Ishikawa (cell line): ENCODE results near the gene HECTD4.

Source experiments
- CEBPB ChIP-seq: IDR thresholded peaks from 2 replicates; pipeline ENCODE4 v1.6.1; 2012
- CREB1 ChIP-seq: IDR thresholded peaks from 2 replicates; pipeline ENCODE4 v1.6.1; 2012; ENCODE audit warnings: low read depth
- EGR1 ChIP-seq: IDR thresholded peaks from 2 replicates; pipeline ENCODE4 v1.6.1; 2012
- EP300 ChIP-seq: IDR thresholded peaks from 2 replicates; pipeline ENCODE4 v1.6.1; 2012; ENCODE audit warnings: borderline replicate concordance
- FOXM1 ChIP-seq: IDR thresholded peaks from 2 replicates; pipeline ENCODE4 v1.6.1; 2012; ENCODE audit warnings: low read depth, borderline replicate concordance
- MAX ChIP-seq: IDR thresholded peaks from 2 replicates; pipeline ENCODE4 v1.6.1; 2012
- NFIC ChIP-seq: IDR thresholded peaks from 2 replicates; pipeline ENCODE4 v1.6.1; 2012
- RAD21 ChIP-seq: IDR thresholded peaks from 2 replicates; pipeline ENCODE4 v1.6.1; 2012; ENCODE audit warnings: low read depth
- TAF1 ChIP-seq: IDR thresholded peaks from 2 replicates; pipeline ENCODE4 v1.6.1; 2012; ENCODE audit warnings: low read depth, mild to moderate bottlenecking
- TCF12 ChIP-seq: IDR thresholded peaks from 2 replicates; pipeline ENCODE4 v1.6.1; 2012; ENCODE audit warnings: low read depth
- TEAD4 ChIP-seq: IDR thresholded peaks from 2 replicates; pipeline ENCODE4 v1.6.1; 2012
- YY1 ChIP-seq: IDR thresholded peaks from 2 replicates; pipeline ENCODE4 v1.6.1; 2012; ENCODE audit warnings: low read depth
- ZBTB7A ChIP-seq: IDR thresholded peaks from 2 replicates; pipeline ENCODE4 v1.6.1; 2012; ENCODE audit warnings: low read depth
- TF ChIP-seq, protein P1 (sequence below): IDR thresholded peaks from 2 replicates; pipeline ENCODE4 v1.6.1; 2012; ENCODE audit warnings: low read depth, mild to moderate bottlenecking
- TF ChIP-seq, protein P2 (sequence below): IDR thresholded peaks from 2 replicates; pipeline ENCODE4 v1.6.1; 2012

The HECTD4 gene

GRCh38 chr12:112406519-112407488 lies 24.6 kb upstream of the HECTD4 start:
- TF ChIP-seq TEAD4 = no peak
- TF ChIP-seq EGR1 = no peak
- TF ChIP-seq MAX = no peak
- TF ChIP-seq NFIC = no peak
- TF ChIP-seq FOXM1 = no peak
- no peak for TF ChIP-seq TAF1
- TF ChIP-seq EP300 = no peak
- TF ChIP-seq, protein P1, sequence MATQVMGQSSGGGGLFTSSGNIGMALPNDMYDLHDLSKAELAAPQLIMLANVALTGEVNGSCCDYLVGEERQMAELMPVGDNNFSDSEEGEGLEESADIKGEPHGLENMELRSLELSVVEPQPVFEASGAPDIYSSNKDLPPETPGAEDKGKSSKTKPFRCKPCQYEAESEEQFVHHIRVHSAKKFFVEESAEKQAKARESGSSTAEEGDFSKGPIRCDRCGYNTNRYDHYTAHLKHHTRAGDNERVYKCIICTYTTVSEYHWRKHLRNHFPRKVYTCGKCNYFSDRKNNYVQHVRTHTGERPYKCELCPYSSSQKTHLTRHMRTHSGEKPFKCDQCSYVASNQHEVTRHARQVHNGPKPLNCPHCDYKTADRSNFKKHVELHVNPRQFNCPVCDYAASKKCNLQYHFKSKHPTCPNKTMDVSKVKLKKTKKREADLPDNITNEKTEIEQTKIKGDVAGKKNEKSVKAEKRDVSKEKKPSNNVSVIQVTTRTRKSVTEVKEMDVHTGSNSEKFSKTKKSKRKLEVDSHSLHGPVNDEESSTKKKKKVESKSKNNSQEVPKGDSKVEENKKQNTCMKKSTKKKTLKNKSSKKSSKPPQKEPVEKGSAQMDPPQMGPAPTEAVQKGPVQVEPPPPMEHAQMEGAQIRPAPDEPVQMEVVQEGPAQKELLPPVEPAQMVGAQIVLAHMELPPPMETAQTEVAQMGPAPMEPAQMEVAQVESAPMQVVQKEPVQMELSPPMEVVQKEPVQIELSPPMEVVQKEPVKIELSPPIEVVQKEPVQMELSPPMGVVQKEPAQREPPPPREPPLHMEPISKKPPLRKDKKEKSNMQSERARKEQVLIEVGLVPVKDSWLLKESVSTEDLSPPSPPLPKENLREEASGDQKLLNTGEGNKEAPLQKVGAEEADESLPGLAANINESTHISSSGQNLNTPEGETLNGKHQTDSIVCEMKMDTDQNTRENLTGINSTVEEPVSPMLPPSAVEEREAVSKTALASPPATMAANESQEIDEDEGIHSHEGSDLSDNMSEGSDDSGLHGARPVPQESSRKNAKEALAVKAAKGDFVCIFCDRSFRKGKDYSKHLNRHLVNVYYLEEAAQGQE = no peak
- TF ChIP-seq YY1 = no peak
- TF ChIP-seq TCF12 = no peak
- TF ChIP-seq, protein P2, sequence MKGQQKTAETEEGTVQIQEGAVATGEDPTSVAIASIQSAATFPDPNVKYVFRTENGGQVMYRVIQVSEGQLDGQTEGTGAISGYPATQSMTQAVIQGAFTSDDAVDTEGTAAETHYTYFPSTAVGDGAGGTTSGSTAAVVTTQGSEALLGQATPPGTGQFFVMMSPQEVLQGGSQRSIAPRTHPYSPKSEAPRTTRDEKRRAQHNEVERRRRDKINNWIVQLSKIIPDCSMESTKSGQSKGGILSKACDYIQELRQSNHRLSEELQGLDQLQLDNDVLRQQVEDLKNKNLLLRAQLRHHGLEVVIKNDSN = no peak
- no peak for TF ChIP-seq RAD21
- no peak for TF ChIP-seq ZBTB7A
- TF ChIP-seq CEBPB = no peak
- no peak for TF ChIP-seq CREB1

DNA sequence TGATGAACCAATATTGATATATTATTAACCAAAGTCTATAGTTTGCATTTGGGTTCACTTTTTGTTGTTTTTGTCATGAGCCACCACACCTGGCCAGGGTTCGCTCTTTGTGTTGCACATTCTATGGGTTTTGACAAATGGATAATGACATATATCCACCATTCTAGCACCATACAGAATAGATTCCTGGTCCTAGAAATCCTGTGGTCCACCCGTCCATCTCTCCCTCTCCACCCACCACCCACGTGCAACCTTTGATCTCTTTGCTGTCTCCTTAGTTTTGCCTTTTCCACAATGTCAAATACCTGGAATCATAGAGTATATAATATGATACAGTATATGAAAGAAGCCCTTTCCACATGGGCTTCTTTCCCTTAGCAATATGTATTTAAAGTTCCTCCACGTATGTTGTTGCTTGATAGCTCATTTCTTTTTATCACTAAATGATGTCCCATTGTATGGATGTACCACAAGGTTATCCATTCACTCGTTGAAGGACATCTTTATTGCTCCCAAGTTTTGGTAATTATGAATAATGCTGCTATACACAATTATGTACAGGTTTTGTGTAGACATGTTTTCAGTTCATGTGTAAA lies 19.8 kb upstream of the HECTD4 start:
- TF ChIP-seq EP300 = no peak
- no peak for TF ChIP-seq TEAD4
- TF ChIP-seq NFIC = no peak
- TF ChIP-seq, protein P2 = no peak
- TF ChIP-seq FOXM1 = no peak
- TF ChIP-seq, protein P1 = no peak
- TF ChIP-seq EGR1 = no peak
- no peak for TF ChIP-seq CEBPB
- no peak for TF ChIP-seq ZBTB7A
- TF ChIP-seq MAX = no peak
- TF ChIP-seq TCF12 = no peak
- TF ChIP-seq TAF1 = no peak
- no peak for TF ChIP-seq CREB1
- TF ChIP-seq YY1 = no peak
- TF ChIP-seq RAD21 = no peak

- TF ChIP-seq NFIC (no peak), TCF12 (no peak), FOXM1 (no peak), EP300 (no peak), EGR1 (no peak)
- TF ChIP-seq, protein P2 = no peak
- TF ChIP-seq, protein P1 = no peak
Observed at GRCh38 chr12:112401054-112401453, 18.8 kb upstream of the HECTD4 start.
